ENCODE results near the gene ATP2A2. TPM values are rescaled to one million over a fixed set of nuclear protein-coding genes. Genes with fewer than 3 reads are reported as not detected.
A peak's percentile ranks its signal among the peaks of the same experiment; 100 is the strongest.

ATP2A2 gene
- total RNA-seq, 1 experiment from 2014 or later: 239 TPM

DNA sequence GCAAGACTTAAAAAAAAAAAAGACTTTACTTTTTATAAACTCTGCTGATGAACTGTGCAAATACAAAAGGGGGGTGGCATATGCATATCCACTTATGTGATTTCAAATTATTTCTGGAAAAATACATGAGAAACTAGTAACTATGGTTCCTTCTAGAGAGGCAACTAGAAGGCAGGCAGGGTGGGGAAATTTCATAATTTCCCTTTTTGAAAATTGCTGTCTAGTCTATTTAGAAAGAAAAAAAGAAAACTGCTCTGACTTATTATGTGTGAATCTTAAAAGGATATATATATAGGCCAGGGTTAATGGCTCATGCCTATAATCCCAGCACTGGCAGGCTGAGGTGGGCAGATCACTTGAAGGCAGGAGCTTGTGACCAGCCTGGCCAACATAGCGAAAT lies 80.2 kb downstream of the ATP2A2 start (continued):
- no peak for TF ChIP-seq RAD21 (IDR thresholded peaks at IDR 0.05; ENCODE audit: low read depth)
- TF ChIP-seq, protein P1, sequence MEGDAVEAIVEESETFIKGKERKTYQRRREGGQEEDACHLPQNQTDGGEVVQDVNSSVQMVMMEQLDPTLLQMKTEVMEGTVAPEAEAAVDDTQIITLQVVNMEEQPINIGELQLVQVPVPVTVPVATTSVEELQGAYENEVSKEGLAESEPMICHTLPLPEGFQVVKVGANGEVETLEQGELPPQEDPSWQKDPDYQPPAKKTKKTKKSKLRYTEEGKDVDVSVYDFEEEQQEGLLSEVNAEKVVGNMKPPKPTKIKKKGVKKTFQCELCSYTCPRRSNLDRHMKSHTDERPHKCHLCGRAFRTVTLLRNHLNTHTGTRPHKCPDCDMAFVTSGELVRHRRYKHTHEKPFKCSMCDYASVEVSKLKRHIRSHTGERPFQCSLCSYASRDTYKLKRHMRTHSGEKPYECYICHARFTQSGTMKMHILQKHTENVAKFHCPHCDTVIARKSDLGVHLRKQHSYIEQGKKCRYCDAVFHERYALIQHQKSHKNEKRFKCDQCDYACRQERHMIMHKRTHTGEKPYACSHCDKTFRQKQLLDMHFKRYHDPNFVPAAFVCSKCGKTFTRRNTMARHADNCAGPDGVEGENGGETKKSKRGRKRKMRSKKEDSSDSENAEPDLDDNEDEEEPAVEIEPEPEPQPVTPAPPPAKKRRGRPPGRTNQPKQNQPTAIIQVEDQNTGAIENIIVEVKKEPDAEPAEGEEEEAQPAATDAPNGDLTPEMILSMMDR (IDR thresholded peaks at IDR 0.05 in 2 of 3, conservative IDR thresholded peaks at IDR 0.05 in 1 of 3; ENCODE audit: borderline replicate concordance in 1 of 3, insufficient read depth in 1 of 3, low read depth in 2 of 3, low read length in 2 of 3): no peak

DNA sequence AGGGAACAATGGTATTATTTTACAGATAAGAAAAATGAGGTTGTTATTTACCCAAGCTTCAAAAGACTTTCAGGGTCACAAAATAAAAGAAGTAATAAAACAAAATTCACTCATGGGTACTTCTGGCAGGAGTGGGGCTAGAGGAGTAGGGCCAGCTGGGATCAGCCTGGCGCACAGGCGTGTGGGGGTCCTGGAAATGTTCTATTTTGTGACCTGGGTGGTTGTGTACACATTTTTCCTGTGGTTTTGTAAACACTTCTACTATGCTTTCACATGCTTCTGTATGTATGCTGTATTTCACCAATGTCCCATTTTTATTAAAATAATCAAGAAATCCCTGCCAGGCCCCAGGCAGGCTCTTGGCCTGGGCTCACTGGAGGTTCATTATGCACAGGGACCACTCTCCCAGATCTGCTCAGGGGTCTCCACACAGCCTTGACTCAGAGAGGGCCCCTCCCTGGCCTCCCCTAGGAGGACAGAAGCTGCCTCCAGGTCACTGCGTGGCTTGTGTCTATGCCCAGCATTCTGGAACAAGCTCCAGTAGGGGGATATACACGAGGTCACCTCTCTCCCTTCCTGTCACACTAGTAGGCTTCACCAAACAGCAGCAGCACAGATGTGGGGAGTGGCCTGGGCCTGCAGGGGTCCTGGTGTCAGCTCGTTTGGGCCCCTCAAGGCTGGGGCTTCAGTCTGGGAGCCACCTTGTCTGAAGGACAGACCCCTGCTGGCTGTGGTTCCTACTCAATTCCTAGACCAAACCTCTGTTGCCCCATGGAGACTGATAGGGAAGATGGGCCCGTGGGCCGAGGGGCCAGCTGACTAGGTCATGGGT lies 84.7 kb downstream of the ATP2A2 start:
- no peaks in the 10 kb centered on the region for H3K4me1 ChIP-seq (ENCODE audit: control insufficient read depth in 1 of 2, insufficient read depth in 2 of 2, low read length in 2 of 2)
- no peak overlapping the region for H2AFZ ChIP-seq (ENCODE audit: low read depth, low read length, poor library complexity, severe bottlenecking)
- H3K79me2 ChIP-seq (ENCODE audit: insufficient read depth, low read length): no peaks in the 10 kb centered on the region
- no peaks in the 10 kb centered on the region for H4K20me1 ChIP-seq (ENCODE audit: insufficient read depth)
- H3K27ac ChIP-seq (ENCODE audit: low read depth, low read length): no peak overlapping the region
- intact Hi-C loops (cut with micrococcal nuclease): no loop called here
- H3K27me3 ChIP-seq (ENCODE audit: insufficient read depth, low read length): no peaks in the 10 kb centered on the region
- no peak overlapping the region for H3K4me3 ChIP-seq (replicated peaks in 1 of 2; ENCODE audit: low read depth in 1 of 2, low read length in 2 of 2)
- no peak overlapping the region for H3K9ac ChIP-seq (ENCODE audit: low read length)
- H3K36me3 ChIP-seq (ENCODE audit: control insufficient read depth in 1 of 2, insufficient read depth in 2 of 2, low read length in 2 of 2): no peaks in the 10 kb centered on the region
- DNase-seq (ENCODE audit: low read depth, low spot score) (no peak), ATAC-seq (0 out of 2 replicates have a peak, but pooled peaks have one; percentile 15)
- ChIA-PET RAD21 (ENCODE audit: low non-redundant PET in 1 of 2, low total read pairs in 2 of 2, uncharacterized antibody in 2 of 2, unreplicated experiment in 2 of 2) (no interaction called here), CTCF (interaction anchor here (1.6 kb wide), 1 partner anchor 66 kb away, joined by 4 read pairs; no protein-coding TSS in a partner anchor), POLR2A (interaction anchor here (0.7 kb wide), 1 partner anchor 17 kb away, joined by 3 read pairs; no protein-coding TSS in a partner anchor)
- no peaks in the 10 kb centered on the region for H3K9me2 ChIP-seq (ENCODE audit: insufficient read depth)
- H3K4me2 ChIP-seq (ENCODE audit: low read length): no peak overlapping the region
- no TSS peak for BruUV-seq (replicated peaks)
- H3K9me3 ChIP-seq (ENCODE audit: control insufficient read depth in 1 of 2, insufficient read depth in 1 of 2, low read depth in 1 of 2, low read length in 2 of 2): no peaks in the 10 kb centered on the region
- TF ChIP-seq POLR2AphosphoS5 (IDR thresholded peaks at IDR 0.05; ENCODE audit: low read depth, low read length) (no peak), ELF1 (IDR thresholded peaks at IDR 0.05; ENCODE audit: borderline replicate concordance, low read depth) (no peak), EZH2phosphoT487 (IDR thresholded peaks at IDR 0.05; ENCODE audit: borderline replicate concordance) (no peak), SRF (IDR thresholded peaks at IDR 0.05; ENCODE audit: low read depth) (no peak), RAD21 (IDR thresholded peaks at IDR 0.05; ENCODE audit: low read depth) (no peak), TCF7L2 (IDR thresholded peaks at IDR 0.05; ENCODE audit: borderline replicate concordance, extremely low read depth, insufficient read depth, insufficient read length) (no peak), POLR2A (IDR thresholded peaks at IDR 0.05; ENCODE audit: borderline replicate concordance, extremely low read depth, insufficient read depth, insufficient read length) (no peak)
- TF ChIP-seq, protein P2, sequence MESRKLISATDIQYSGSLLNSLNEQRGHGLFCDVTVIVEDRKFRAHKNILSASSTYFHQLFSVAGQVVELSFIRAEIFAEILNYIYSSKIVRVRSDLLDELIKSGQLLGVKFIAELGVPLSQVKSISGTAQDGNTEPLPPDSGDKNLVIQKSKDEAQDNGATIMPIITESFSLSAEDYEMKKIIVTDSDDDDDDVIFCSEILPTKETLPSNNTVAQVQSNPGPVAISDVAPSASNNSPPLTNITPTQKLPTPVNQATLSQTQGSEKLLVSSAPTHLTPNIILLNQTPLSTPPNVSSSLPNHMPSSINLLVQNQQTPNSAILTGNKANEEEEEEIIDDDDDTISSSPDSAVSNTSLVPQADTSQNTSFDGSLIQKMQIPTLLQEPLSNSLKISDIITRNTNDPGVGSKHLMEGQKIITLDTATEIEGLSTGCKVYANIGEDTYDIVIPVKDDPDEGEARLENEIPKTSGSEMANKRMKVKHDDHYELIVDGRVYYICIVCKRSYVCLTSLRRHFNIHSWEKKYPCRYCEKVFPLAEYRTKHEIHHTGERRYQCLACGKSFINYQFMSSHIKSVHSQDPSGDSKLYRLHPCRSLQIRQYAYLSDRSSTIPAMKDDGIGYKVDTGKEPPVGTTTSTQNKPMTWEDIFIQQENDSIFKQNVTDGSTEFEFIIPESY (IDR thresholded peaks at IDR 0.05; ENCODE audit: extremely low read depth, insufficient replicate concordance, low read length): no peak
- TF ChIP-seq, protein P3, sequence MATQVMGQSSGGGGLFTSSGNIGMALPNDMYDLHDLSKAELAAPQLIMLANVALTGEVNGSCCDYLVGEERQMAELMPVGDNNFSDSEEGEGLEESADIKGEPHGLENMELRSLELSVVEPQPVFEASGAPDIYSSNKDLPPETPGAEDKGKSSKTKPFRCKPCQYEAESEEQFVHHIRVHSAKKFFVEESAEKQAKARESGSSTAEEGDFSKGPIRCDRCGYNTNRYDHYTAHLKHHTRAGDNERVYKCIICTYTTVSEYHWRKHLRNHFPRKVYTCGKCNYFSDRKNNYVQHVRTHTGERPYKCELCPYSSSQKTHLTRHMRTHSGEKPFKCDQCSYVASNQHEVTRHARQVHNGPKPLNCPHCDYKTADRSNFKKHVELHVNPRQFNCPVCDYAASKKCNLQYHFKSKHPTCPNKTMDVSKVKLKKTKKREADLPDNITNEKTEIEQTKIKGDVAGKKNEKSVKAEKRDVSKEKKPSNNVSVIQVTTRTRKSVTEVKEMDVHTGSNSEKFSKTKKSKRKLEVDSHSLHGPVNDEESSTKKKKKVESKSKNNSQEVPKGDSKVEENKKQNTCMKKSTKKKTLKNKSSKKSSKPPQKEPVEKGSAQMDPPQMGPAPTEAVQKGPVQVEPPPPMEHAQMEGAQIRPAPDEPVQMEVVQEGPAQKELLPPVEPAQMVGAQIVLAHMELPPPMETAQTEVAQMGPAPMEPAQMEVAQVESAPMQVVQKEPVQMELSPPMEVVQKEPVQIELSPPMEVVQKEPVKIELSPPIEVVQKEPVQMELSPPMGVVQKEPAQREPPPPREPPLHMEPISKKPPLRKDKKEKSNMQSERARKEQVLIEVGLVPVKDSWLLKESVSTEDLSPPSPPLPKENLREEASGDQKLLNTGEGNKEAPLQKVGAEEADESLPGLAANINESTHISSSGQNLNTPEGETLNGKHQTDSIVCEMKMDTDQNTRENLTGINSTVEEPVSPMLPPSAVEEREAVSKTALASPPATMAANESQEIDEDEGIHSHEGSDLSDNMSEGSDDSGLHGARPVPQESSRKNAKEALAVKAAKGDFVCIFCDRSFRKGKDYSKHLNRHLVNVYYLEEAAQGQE (IDR thresholded peaks at IDR 0.05; ENCODE audit: low read depth): no peak
- TF ChIP-seq, protein P4, sequence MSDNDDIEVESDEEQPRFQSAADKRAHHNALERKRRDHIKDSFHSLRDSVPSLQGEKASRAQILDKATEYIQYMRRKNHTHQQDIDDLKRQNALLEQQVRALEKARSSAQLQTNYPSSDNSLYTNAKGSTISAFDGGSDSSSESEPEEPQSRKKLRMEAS (IDR thresholded peaks at IDR 0.05): no peak
- TF ChIP-seq, protein P1 (IDR thresholded peaks at IDR 0.05 in 2 of 3, conservative IDR thresholded peaks at IDR 0.05 in 1 of 3; ENCODE audit: borderline replicate concordance in 1 of 3, insufficient read depth in 1 of 3, low read depth in 2 of 3, low read length in 2 of 3): no peak
